ENCODE results near the gene RIN2.

- TF ChIP-seq POLR2AphosphoS5 (IDR thresholded peaks at IDR 0.05) (no peak), POLR2A (IDR thresholded peaks at IDR 0.05) (no peak), EP300 (IDR thresholded peaks at IDR 0.05) (no peak)
- TF ChIP-seq, protein P1, sequence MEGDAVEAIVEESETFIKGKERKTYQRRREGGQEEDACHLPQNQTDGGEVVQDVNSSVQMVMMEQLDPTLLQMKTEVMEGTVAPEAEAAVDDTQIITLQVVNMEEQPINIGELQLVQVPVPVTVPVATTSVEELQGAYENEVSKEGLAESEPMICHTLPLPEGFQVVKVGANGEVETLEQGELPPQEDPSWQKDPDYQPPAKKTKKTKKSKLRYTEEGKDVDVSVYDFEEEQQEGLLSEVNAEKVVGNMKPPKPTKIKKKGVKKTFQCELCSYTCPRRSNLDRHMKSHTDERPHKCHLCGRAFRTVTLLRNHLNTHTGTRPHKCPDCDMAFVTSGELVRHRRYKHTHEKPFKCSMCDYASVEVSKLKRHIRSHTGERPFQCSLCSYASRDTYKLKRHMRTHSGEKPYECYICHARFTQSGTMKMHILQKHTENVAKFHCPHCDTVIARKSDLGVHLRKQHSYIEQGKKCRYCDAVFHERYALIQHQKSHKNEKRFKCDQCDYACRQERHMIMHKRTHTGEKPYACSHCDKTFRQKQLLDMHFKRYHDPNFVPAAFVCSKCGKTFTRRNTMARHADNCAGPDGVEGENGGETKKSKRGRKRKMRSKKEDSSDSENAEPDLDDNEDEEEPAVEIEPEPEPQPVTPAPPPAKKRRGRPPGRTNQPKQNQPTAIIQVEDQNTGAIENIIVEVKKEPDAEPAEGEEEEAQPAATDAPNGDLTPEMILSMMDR (IDR thresholded peaks at IDR 0.05): no peak
These were observed 35.7 kb downstream of the RIN2 start for GRCh38 chr20:19793716-19794115.
